ENCODE data around the gene GPR146.

DNA sequence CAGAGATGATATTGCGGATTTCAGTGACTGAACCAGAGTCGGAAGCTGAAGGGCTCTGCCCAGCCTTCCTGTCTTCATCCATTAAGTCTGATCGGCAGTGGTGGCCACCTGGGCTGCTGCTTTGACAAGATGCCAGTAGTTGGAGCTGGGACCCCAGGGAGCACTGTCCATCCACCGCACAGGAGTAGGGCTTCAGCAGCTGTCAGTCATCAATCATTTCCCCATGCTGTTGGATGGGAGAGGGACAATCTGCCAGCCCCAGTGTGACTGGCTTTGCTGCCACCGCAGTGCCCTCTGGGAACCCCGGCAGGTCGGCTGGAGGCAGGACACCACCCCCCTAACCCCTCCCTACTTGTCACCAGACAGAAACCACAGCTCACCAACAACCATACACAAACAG, 23.0 kb upstream of the GPR146 start:
- TF ChIP-seq, protein P1, sequence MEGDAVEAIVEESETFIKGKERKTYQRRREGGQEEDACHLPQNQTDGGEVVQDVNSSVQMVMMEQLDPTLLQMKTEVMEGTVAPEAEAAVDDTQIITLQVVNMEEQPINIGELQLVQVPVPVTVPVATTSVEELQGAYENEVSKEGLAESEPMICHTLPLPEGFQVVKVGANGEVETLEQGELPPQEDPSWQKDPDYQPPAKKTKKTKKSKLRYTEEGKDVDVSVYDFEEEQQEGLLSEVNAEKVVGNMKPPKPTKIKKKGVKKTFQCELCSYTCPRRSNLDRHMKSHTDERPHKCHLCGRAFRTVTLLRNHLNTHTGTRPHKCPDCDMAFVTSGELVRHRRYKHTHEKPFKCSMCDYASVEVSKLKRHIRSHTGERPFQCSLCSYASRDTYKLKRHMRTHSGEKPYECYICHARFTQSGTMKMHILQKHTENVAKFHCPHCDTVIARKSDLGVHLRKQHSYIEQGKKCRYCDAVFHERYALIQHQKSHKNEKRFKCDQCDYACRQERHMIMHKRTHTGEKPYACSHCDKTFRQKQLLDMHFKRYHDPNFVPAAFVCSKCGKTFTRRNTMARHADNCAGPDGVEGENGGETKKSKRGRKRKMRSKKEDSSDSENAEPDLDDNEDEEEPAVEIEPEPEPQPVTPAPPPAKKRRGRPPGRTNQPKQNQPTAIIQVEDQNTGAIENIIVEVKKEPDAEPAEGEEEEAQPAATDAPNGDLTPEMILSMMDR (IDR thresholded peaks at IDR 0.05): no peak
- TF ChIP-seq POLR2A (IDR thresholded peaks at IDR 0.05): no peak
